GM23248 (cell line): ENCODE data around the gene APBA2. TPM values are rescaled to one million over a fixed set of nuclear protein-coding genes. Genes with fewer than 3 reads are reported as not detected.

Experiments used
- DNase-seq: peaks from one replicate; pipeline ENCODE4 v3.0.0-alpha.2; 2015
- H2AFZ ChIP-seq: fragments of 200-600 bp; sonication (generic); 2 replicates; pipeline ENCODE4 v1.6.1; 2016; ENCODE audit warnings: antibody characterized with exemption
- H3F3A ChIP-seq: fragments of 200-600 bp; sonication (generic); 2 replicates; pipeline ENCODE4 v1.6.1; 2016; ENCODE audit warnings: mild to moderate bottlenecking, antibody characterized with exemption, mixed run types; ENCODE audit not compliant: insufficient read depth
- H3K27ac ChIP-seq: fragments of 200-600 bp; sonication (generic); 2 replicates; pipeline ENCODE4 v1.5.1; 2016; ENCODE audit warnings: mild to moderate bottlenecking
- H3K27me3 ChIP-seq: fragments of 200-600 bp; sonication (generic); replicated peaks from 2 replicates; pipeline ENCODE4 v1.6.1; 2016; ENCODE audit warnings: mild to moderate bottlenecking; ENCODE audit not compliant: insufficient read depth
- H3K36me3 ChIP-seq: fragments of 200-600 bp; sonication (generic); 2 replicates; pipeline ENCODE4 v1.6.1; 2016; ENCODE audit warnings: low read depth, mild to moderate bottlenecking
- H3K4me1 ChIP-seq: fragments of 200-600 bp; sonication (generic); 2 replicates; pipeline ENCODE4 v1.6.1; 2016; ENCODE audit warnings: mild to moderate bottlenecking; ENCODE audit not compliant: insufficient read depth
- H3K4me2 ChIP-seq: fragments of 200-600 bp; sonication (generic); one replicate; pipeline ENCODE4 v1.6.1; 2016; ENCODE audit warnings: mild to moderate bottlenecking; ENCODE audit not compliant: unreplicated experiment
- H3K4me3 ChIP-seq: fragments of 200-600 bp; sonication (generic); 2 replicates; pipeline ENCODE4 v1.5.1; 2016; ENCODE audit warnings: mild to moderate bottlenecking
- H3K79me2 ChIP-seq: fragments of 200-600 bp; sonication (generic); 2 replicates; pipeline ENCODE4 v1.6.1; 2016; ENCODE audit warnings: mild to moderate bottlenecking; ENCODE audit not compliant: insufficient read depth
- H3K9ac ChIP-seq: fragments of 200-600 bp; sonication (generic); 2 replicates; pipeline ENCODE4 v1.6.1; 2016; ENCODE audit warnings: mild to moderate bottlenecking
- H3K9me2 ChIP-seq: fragments of 200-600 bp; sonication (generic); 2 replicates; pipeline ENCODE4 v1.6.1; 2016; ENCODE audit warnings: mixed run types, mild to moderate bottlenecking, moderate library complexity; ENCODE audit not compliant: insufficient read depth
- H3K9me3 ChIP-seq: fragments of 200-600 bp; sonication (generic); one replicate; pipeline ENCODE4 v1.6.1; 2017; ENCODE audit warnings: low read depth
- H4K20me1 ChIP-seq: fragments of 200-600 bp; sonication (generic); 2 replicates; pipeline ENCODE4 v1.6.0; 2016; ENCODE audit not compliant: insufficient read depth
- EZH2 ChIP-seq: fragments of 200-600 bp; sonication (generic); IDR thresholded peaks from 2 replicates; pipeline ENCODE4 v1.6.1; 2018; ENCODE audit warnings: antibody characterized with exemption, mild to moderate bottlenecking; ENCODE audit not compliant: insufficient read depth, poor library complexity, severe bottlenecking
- EZH2phosphoT487 ChIP-seq: fragments of 200-600 bp; sonication (generic); IDR thresholded peaks from 2 replicates; pipeline ENCODE4 v1.6.1; 2018; ENCODE audit warnings: antibody characterized with exemption, moderate library complexity, mild to moderate bottlenecking, low read depth; ENCODE audit not compliant: insufficient read depth
- WGBS, 2 experiments: methylation state at CpG; one replicate each; pipeline ENCODE4 v1.1.6; 2015 to 2017; ENCODE audit warnings: low lambda C conversion rate in 2 of 2, low coverage in 1 of 2; ENCODE audit errors: missing lambda C conversion rate in 2 of 2; 5-methylcytosine and 5-hydroxymethylcytosine counted together
- in situ Hi-C: fragments of 300-500 bp; cut with MboI; formaldehyde crosslinking; loops from 2 replicates; pipeline ENCODE4 v1.15.0; 2020
- polyA plus RNA-seq: library from polyadenylated mRNA; unstranded; fragments of >200 nt; fragmentation: Nextera tagmentation; extraction: Ambion mirVana; gene quantifications from 2 replicates; pipeline ENCODE4 v1.2.1, GENCODE V29; 2016
- total RNA-seq: library from RNA; depleted of rRNA; stranded (reverse); fragments of >200 nt; shearing (Covaris generic); gene quantifications from 2 replicates; pipeline ENCODE4 v1.2.3, GENCODE V29; 2014

The APBA2 gene
- total and polyA plus RNA-seq, 2 experiments from 2014 or later = 0.23 to 0.65 TPM

DNA sequence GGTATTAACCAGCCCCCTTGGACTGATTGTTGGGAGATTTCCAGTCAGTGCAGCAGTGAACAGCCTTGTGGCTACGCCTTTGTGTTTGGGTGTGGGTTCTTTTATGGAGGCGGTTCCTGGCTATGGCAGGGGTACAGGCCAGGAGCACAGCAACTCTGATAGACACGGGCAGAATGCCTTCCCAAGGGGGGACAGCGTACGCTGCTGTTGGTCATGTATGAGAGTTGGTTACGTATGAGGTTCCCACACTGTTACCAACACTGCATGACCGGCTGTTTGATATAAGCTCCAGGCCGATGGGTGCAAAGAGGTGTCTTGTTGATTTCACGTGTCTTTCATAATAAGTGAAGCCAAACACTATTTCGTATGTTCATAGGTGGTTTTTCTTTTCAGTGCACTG lies 196.0 kb downstream of the APBA2 start:
- in situ Hi-C loops = no loop called here
- 60 to 63% methylated on average over 10 of the region's 10 CpGs for WGBS, 2 experiments
- H3K9ac ChIP-seq = no peak overlapping the region

DNA sequence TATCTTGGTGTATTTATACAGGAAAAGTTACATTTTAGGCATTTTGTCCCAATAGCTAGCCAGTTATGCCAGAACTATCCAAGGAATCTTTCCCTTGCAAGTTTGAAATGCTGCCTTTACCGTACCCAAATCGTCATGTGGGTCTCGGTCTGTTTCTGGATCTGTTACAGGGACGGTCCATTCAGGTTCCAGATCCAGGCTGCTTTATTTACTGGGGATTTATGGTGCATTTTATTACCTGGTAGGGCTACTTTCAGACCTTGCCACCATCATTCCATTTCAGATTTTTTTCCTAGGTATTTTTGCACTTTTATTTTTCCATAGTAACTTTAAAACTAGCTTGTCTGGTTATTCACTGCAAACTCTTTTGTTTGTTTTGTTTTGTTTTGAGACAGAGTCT lies 197.4 kb downstream of the APBA2 start:
- no peak for DNase-seq
- no peaks in the 10 kb centered on the region for H3F3A ChIP-seq
- H3K4me1 ChIP-seq = no peaks in the 10 kb centered on the region
- H3K4me3 ChIP-seq = no peak overlapping the region
- H2AFZ ChIP-seq = no peak overlapping the region
- H3K36me3 ChIP-seq = no peaks in the 10 kb centered on the region
- H3K79me2 ChIP-seq = no peaks in the 10 kb centered on the region
- H3K27ac ChIP-seq = no peak overlapping the region
- in situ Hi-C loops = no loop called here
- TF ChIP-seq EZH2phosphoT487 (no peak), EZH2 (no peak)
- no peaks in the 10 kb centered on the region for H4K20me1 ChIP-seq
- no peaks in the 10 kb centered on the region for H3K9me3 ChIP-seq
- WGBS, 2 experiments = 37 to 44% methylated on average over 4 of the region's 4 CpGs
- no peaks in the 10 kb centered on the region for H3K9me2 ChIP-seq
- no peak overlapping the region for H3K4me2 ChIP-seq
- no peak overlapping the region for H3K9ac ChIP-seq
- H3K27me3 ChIP-seq = no peaks in the 10 kb centered on the region

More for the DNA sequence above, 196.0 kb downstream of the APBA2 start:
- Histone ChIP-seq H3K27me3 (0 out of 2 replicates have a peak, but pooled peaks cover 2% of the 10 kb centered on the region), H3K79me2 (no peaks in the 10 kb centered on the region), H3K36me3 (no peaks in the 10 kb centered on the region), H3K9me2 (no peaks in the 10 kb centered on the region), H3K4me2 (no peak overlapping the region), H3K4me1 (no peaks in the 10 kb centered on the region), H3K4me3 (no peak overlapping the region), H2AFZ (no peak overlapping the region), H3K9me3 (no peaks in the 10 kb centered on the region), H3F3A (no peaks in the 10 kb centered on the region), H3K27ac (no peak overlapping the region), H4K20me1 (no peaks in the 10 kb centered on the region)
- TF ChIP-seq EZH2phosphoT487 = no peak
- TF ChIP-seq EZH2 = no peak
- DNase-seq = no peak

DNA sequence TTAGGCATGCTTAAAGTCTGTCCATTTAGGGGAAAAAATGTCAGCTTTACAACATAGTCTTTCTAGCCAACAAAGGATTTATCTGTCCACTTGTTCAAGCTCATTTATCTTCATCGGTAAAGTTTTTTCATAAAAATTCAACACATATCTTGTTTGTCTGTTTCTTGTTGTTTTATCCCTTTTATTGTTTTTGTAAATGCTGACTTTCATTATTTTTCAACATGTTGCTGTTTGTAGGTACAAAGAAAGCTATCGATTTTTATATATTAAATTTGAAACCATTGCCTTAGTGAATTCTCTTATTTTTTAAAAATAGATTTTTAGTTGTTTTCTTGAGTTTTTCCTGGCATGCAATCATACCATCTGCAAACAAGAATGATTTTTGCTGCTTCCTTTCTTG lies 198.1 kb downstream of the APBA2 start:
- no peaks in the 10 kb centered on the region for H3K27me3 ChIP-seq
- no peak overlapping the region for H2AFZ ChIP-seq
- TF ChIP-seq EZH2 = no peak
- TF ChIP-seq EZH2phosphoT487 = no peak
- H3K36me3 ChIP-seq = no peaks in the 10 kb centered on the region
- H4K20me1 ChIP-seq = no peaks in the 10 kb centered on the region
- no peak for DNase-seq
- no peak overlapping the region for H3K9ac ChIP-seq
- H3F3A ChIP-seq = no peaks in the 10 kb centered on the region
- no peak overlapping the region for H3K4me3 ChIP-seq
- no peaks in the 10 kb centered on the region for H3K79me2 ChIP-seq
- H3K27ac ChIP-seq = no peak overlapping the region
- H3K9me2 ChIP-seq = no peaks in the 10 kb centered on the region
- H3K4me2 ChIP-seq = no peak overlapping the region
- H3K4me1 ChIP-seq = no peaks in the 10 kb centered on the region
- 13 to 22% methylated on average over 2 of the region's 2 CpGs for WGBS, 2 experiments
- in situ Hi-C loops = no loop called here
- no peaks in the 10 kb centered on the region for H3K9me3 ChIP-seq

DNA sequence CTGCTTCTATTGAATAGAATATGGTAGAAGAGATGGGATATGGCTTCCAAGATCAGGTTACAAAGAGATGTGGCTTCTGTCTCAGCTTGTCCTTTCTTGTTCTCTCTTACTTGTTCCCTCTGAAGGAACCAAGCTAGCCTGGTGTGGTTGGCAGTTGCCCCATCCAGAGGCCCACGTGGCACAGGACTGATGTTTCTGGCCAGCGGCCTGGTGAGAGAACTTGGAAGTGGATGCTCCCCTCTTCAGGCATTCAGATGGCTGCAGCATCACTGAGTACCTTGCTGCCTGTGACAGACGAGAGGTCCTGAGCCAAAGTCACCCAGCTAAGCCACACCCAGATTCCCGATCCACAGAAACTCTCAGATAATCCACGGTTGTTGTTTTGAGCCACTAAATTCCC lies 200.2 kb downstream of the APBA2 start:
- H3K9me2 ChIP-seq = no peaks in the 10 kb centered on the region
- 19 to 23% methylated on average over 5 of the region's 5 CpGs for WGBS, 2 experiments
- no peak for DNase-seq
- no peaks in the 10 kb centered on the region for H3K79me2 ChIP-seq
- H3K9me3 ChIP-seq = no peaks in the 10 kb centered on the region
- H3K9ac ChIP-seq = no peak overlapping the region
- no peak overlapping the region for H3K4me3 ChIP-seq
- no peaks in the 10 kb centered on the region for H4K20me1 ChIP-seq
- H3K4me2 ChIP-seq = no peak overlapping the region
- H3K4me1 ChIP-seq = no peaks in the 10 kb centered on the region
- in situ Hi-C loops = no loop called here
- no peaks in the 10 kb centered on the region for H3F3A ChIP-seq
- H3K27me3 ChIP-seq = no peaks in the 10 kb centered on the region
- H2AFZ ChIP-seq = no peak overlapping the region
- TF ChIP-seq EZH2 (no peak), EZH2phosphoT487 (no peak)
- H3K27ac ChIP-seq = no peak overlapping the region
- H3K36me3 ChIP-seq = no peaks in the 10 kb centered on the region

DNA sequence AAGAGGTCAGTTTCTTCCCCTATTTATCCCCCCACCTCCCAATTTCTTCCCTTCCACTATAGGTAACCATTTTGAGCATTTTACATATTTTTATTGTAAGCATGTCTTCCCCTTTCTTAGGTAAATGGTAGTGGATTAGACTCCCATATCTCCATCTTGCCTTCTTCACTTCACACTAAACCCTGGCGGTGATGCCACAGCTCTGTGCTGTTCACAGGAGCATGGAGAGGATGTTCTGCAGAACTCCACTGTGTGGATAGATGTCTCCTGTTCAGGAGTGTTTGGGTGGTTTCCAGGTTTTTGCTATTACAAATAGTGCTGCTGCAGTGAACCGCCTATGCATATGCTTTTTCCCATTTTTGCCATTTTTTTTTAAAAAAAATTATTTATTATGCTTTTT lies 201.1 kb downstream of the APBA2 start:
- in situ Hi-C loops = no loop called here
- Histone ChIP-seq H3K4me2 (no peak overlapping the region), H3K9me2 (no peaks in the 10 kb centered on the region), H3K27ac (no peak overlapping the region), H3K79me2 (no peaks in the 10 kb centered on the region), H3F3A (no peaks in the 10 kb centered on the region), H4K20me1 (no peaks in the 10 kb centered on the region), H3K36me3 (no peaks in the 10 kb centered on the region), H3K9me3 (no peaks in the 10 kb centered on the region), H3K27me3 (no peaks in the 10 kb centered on the region), H3K9ac (no peak overlapping the region), H2AFZ (no peak overlapping the region), H3K4me1 (no peaks in the 10 kb centered on the region), H3K4me3 (no peak overlapping the region)
- 21 to 41% methylated on average over 2 of the region's 2 CpGs for WGBS, 2 experiments
- TF ChIP-seq EZH2 (no peak), EZH2phosphoT487 (no peak)
- DNase-seq = no peak
